Middle frontal gyrus (tissue), 1 donor: ENCODE results near the gene GALNT7.
"Not testable (repeated sequence)": the region's sequence is repeated elsewhere in the genome, so short reads cannot be mapped to it uniquely, and the experiment has no call there.

ENCODE experiments used
- DNase-seq: peaks from one replicate; pipeline ENCODE4 v3.0.0-alpha.2; 2015; ENCODE audit warnings: low spot score; ENCODE audit errors: extremely low spot score

GALNT7 gene

DNA sequence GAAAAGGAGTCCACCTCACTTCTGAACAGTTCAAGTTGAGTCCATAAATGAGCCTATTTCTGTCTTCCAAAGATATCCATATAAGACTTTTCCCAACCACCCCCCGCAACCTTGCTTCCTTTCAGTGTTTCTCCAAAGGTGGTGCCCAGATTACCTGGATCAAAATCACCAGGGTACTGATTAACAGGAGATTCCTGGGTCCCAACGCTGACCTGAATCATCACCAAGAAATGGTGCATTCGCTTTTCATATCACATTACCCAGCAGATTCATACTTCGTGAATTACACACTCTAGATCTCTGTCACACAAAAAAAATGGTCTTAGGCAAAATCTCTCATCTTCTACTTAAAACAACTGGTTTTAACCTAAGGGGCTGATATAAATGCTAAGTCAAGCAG is 2.1 kb upstream of the GALNT7 start:
- no peak for DNase-seq

DNA sequence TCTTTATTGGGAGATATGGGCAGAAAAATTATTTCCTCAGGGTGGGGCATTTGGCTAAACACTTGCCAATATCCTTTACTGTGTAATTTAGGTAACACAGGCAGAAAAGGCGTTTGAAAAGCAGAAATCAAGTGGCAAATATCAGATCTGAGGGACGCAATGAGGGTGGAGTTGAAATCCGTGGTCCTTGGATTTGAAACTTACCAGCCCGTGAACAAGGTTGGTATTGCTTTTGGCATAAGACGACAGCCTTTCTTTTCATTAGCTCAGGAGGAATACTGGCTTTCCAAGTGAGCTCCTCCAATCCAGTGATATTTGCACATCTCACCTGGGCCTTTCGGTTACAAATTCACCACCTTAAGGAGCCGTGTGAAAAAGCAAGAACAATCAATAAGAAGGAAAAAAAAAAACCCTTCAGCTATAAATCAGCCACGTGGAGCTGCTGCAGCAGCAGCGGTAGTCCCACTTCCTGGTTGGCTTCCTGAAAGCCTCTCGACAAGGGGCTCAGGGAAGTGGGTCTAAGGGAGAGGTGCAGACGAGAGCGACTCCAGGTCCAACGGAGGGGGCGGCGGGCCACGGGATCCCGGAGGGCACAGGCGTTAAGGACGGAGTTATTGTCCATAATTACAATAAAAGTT is 734 bp upstream of the GALNT7 start:
- DNase-seq, result no peak

DNA sequence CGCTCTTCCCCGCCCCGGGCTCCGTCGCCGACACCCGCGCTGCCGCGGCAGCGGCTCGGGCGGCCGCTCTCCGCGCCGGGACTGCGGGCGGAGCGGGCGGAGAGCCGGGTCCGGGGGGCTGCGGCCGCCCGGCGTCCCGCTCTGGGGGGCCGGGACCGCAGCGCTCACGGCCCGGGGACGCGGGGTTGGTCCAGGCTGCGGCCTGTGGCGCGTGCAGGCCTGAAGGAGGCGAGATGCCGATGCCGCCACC is 492 bp downstream of the GALNT7 start:
- no peak for DNase-seq

DNA sequence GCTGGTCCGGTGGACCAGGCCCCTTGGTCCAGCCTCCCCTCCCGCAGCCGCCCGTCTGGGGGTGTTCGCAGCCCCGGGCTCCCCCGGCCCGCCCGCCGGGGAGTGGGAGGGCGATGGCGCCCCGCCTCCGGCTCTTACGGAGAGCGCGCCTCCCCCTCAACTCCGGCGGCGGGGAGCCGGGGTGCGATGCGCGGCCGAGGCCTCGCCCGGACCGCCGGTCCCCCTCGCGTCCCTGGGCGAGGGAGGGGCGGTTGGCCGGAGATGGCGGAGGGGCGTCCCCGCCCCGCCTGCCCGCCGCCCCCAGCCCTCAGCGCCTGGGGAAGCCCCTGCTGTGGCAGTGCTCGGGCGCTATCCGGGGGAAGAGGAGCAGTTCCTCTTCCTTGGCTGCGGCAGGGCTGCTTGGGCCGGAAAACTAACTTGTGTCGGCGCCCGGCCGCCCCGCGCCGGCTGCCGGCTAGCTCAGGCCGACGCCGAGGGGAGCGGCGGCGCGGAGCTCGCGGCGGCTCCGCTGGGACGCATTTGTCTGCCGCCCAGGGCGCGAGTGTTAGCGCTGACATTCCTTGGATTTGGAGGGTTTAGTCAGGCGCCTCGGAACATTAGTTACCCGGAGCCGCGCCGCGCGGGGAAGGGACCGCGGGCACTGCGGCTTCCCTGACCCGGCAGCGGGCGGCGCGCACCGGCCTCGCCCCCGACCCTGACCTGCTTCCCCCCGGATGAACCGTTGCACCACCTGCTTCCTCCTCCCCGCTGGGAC is 994 bp downstream of the GALNT7 start:
- DNase-seq, result no peak

DNA sequence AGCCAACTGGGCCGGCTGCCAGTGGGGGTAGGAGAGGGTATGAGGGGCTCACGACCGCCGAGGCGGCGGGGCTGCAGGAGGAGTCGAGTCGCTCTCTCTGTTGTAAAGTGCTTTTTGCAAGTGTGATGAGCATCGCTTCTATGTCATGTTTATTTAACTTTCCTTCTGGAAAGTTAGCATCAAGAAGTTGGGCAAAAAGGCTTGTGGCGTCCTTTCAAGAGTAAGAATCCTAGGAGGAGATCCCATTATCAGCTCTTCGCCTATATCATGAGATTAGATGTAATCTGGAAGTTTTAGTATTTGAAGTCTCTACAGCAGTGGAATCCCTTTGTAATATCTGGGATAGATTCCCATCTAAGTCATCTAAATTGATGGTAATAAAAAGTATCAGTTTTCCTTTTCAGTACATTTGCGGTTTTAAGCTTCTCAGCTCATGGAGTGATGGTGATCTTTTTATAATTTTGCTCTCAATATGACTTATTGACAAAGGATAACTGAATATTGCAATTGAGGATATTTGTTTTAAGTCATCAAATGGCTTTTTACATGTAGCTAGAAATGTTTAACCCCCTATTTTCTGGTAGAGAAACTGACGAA is 1.7 kb downstream of the GALNT7 start:
- no peak for DNase-seq

DNA sequence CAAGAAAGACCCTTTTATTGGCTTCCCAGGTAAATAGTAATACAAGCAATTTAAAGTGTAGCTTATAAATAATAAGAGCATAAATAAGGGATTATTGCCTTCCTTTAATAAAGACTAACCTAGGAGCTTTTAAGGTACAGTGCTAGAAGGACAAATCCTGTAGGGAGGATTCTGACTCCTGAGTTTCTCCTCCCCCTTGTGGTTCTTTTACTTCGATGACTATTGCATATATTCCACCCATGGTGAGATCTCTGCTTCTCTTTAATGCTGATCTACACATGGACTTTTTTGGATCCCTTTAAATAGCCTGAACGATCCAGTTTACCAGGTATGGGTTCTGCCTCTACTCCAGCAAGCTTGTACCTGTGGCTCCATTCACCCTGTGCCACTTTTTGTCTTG is 2.5 kb downstream of the GALNT7 start:
- no peak for DNase-seq

DNA sequence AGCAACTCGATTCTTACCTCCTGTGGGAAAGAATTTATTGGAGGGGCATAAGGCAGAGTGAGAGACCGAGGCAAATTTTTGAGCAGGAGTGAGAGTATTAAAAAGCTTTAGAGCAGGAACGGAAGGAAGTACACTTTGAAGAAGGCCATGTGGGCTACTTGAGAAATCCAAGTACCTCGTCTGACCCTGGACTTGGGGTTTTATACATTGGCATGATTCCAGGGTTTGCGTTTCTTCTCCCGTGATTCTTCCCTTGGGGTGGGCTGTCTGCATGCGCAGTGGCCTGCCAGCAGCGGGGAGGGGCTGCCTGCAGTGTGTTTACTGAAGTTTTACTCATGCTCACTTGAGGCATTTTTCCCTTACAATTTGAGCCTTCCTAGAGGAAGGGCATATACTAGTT is 3.4 kb downstream of the GALNT7 start:
- no peak for DNase-seq

DNA sequence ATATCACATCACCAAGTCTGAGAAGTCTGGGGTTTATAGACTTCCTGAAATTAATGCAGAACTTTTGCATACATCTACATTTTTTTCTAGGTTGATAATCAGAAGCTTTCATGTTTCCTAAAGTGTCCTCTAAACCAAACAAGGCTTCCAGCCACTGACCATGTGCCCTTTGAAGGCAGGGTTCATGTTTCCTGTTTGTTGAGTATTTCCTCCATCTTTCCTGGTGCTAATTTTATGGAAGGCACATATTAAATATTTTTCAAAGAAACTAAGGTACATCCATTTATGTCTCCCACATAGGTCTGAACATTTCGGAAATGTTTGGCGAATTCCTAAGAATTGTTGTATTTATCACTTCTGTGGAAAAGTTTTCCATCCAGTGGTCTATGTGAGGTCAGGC is 5.6 kb downstream of the GALNT7 start:
- DNase-seq, result no peak

DNA sequence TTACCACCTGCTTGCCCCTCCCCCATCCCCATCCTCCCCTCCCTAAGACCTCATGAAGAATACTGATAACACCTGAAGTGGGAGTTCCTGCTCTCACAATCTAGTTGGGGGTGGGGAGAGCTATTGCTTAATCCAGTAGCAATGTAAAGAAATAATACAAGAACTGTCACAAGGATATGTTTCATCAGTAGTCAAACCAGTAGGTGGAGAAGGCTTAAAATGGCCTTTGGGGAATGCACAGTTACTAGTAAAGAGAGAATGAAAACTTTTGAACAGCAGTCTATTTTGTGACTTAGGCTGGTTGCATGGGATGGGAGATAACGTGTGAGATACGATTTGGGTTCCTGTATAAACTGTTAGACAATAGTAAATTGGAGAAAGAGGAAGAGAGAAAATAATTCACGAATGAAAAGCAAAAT is 6.0 kb downstream of the GALNT7 start:
- DNase-seq, result no peak

DNA sequence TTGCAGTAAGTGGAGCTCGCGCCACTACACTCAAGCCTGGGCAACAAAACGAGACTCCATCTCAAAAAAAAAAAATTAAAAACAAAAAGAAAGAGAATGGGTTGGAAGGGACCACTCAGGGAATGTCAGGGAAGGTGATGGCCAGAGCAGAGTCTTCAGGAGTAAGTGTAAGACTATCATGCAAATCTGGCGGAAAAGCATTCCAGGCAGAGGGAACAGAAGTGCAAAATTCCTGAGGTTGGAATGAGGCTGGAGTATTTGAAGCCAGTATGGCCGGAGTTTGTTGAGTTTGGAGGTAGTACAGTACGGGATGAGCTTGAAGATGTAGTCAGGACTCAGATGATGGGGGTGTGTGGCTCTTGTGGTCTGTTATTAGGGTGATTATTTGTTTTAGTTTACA is 7.4 kb downstream of the GALNT7 start:
- no peak for DNase-seq

DNA sequence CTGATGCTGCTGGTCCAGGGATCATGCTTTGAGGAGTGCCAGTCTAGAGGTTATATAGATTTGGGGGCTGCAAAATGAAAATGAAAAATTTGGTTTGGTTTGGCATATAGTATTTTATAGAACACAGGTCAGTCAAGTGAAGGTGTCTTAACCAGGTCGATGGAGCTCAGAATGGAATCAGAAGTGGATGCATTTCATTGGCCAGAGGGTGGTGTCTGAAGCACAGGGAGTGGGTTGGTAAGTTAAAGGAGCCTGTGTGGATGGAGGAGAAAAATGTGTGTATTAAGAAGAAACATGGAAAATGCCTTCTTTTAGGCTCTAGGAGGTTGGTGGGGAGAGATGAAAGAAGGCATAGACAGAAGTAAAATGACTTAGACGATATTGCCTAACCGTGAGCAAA is 8.6 kb downstream of the GALNT7 start:
- DNase-seq, result no peak

DNA sequence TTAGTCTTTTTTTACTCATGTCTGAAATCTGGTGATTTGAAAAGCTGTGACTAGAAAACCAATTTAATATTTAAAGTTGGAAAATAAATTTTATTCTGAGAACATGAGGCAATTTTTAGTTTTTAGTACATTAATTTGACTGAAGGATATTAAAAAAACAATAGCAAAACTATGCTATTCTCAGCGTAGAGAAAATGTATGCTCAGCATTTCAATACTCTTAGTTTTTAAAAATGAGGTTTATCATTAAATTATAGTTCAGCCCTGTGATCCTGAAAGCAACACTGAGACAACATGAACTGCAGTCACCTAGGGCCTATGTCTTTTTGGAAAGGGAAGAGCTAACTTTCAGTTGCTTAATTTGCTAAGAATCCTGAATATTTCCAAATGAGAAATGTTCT is 9.5 kb downstream of the GALNT7 start:
- DNase-seq, result no peak

DNA sequence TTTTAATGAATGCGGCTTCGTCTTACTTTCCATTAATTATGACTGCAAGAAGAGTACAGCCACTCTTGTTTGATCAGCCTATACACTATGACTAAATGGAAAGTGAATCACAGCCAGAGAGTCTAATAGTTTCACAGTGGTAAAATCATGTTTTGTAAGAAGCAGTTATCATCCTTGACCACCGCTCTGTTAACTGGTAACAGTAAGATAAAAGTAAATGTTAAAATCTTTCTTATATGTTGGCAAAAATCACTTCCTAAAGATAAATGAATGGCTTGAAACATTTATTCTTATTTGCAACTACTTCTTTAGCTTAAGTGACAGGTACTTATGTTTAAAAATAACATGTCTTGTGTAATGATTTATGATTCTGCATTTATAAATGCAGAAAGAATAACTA is 13.2 kb downstream of the GALNT7 start:
- no peak for DNase-seq

DNA sequence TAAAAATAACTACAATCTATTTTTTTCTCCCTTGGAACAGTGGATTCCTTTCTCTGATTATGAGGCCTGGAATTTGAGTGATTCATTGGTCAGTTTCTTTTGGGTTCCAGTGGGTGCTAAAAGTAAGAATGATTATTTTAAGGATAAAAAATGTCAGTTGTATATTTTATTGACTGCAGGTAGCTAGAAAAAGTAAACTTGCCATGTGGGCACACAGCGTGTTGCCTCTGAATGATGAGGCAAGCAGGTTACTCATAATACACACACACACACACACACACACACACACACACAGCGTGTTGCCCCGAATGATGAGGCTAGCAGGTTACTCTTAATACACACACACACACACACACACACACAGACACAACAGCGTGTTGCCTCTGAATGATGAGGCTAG is 13.8 kb downstream of the GALNT7 start:
- DNase-seq, result no peak

DNA sequence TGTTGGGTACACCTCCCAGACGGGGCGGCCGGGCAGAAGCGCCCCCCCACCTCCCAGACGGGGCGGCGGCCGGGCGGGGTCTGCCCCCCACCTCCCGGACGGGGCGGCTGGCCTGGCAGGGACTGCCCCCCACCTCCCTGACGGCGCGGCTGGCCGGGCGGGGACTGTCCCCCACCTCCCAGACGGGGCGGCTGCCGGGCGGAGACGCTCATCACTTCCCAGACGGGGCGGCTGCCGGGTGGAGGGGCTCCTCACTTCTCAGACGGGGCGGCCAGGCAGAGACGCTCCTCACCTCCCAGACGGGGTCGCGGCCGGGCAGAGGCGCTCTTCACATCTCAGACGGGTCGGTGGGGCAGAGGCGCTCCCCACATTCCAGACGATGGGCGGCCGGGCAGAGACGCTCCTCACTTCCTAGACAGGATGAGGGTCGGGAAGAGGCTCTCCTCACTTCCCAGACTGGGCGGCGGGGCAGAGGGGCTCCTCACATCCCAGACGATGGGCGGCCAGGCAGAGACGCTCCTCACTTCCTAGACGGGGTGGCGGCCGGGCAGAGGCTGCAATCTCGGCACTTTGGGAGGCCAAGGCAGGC is 15.1 kb downstream of the GALNT7 start:
- DNase-seq, result not testable (repeated sequence)

DNA sequence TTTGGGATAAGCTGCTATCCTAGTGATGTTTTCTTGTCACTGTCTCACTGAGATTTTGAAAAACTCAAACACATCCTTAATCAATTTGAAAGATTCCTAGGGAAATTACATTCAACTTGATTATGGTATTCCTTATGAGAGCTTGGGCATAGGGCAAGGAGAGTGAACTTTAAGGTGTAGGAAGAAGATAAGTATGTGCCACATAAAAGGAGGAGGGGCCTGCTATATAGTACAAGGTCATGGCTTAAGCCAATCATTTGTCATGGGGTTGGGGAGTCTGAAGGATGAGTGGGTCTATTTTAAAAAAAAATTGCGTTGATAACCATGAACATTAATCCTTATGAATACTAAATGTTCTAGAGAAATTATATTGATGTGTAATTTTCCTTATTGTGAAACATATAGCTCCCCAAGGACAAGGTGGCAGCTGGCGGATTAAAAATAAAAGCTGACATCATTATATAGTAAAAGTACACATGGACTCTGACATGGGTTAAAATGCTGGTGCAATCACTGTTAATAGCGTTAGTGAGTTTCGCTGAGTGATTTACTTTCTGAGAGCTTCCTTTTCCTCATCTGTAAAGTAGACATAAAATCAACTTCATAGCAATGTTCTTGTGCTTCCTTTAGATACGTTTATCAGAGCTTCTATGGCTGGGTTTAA is 17.4 kb downstream of the GALNT7 start:
- no peak for DNase-seq

DNA sequence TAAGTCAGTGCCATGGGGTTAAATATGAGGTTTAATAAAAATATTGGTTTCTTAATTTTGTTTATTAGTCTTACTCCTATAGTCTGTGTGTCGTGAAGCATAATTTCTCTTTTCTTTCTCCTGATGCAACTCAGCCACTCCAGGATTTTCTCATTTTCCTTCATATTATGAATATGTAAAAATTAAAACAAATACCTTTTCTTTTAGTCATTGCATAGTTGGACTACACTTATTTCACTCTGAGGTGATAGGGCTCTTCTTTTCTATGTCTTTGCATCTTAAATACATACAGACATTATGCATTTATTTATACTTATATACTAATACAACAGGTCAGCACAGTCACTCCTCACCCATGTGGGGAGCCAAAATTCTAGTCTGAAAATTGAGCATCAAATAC is 19.1 kb downstream of the GALNT7 start:
- DNase-seq, result no peak

DNA sequence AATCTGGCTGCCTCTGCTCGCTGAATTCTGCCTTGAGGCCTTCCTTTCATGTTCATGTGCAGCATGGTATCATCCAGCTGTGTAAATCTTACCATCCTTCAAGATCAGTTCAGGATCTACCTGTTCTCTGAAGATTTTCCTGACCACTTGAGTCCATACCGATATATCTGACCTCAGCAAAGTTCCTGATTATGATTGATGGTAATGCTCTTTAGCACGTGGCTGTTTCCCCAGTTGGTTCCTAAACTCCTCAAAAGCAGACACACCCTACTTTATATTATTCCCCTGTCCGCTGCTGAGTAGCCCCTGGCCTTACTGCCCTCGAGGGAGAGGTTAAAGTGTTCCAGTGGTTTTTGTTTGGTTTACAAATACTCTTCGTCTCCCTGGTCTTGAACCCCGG is 20.0 kb downstream of the GALNT7 start:
- DNase-seq, result no peak

DNA sequence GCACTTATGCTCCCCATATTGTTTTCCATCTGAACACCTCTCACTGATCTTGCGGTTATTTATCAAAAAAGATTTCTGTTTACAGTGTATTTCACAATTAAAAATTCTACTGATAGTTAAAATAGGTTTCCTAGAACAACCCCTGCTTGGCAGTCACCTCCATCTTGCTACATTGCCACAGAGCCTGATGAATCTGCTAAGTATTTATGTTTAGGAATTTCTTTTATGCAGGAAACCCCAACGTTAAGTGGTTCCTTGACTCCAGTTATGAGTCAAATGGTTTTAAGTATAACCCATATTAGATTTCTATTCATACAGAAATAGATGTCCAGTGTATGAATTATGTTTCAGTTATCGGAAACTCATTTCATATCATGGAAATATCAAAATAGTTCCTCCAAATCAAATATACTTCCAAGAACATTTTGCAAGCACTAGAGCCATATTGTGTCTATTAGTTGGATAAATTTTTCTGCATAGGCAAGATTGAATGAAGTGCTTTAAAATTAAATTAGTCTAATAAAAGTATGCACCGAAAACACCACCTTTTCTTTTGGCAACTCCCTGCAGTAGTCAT is 20.6 kb downstream of the GALNT7 start:
- no peak for DNase-seq

DNA sequence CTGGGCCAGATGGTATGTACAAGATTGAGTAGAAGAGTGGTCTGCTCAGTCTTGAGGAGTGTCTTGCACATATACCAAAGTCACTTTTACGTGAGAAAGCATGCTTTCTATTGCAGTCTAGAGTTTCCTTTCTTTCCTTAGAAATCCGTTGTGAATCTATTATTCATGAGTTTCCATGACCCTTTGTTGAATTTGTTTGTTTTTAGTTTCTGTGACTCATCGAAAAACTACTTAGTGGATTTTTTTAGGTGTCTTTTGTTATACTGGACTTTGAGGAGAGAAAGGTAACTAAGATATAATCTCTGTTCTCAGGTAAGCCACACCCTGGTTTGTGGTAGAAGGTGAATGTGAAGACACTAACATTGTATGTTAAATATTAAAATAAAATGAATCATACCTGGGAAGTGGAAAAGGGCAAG is 23.0 kb downstream of the GALNT7 start:
- DNase-seq, result no peak

DNA sequence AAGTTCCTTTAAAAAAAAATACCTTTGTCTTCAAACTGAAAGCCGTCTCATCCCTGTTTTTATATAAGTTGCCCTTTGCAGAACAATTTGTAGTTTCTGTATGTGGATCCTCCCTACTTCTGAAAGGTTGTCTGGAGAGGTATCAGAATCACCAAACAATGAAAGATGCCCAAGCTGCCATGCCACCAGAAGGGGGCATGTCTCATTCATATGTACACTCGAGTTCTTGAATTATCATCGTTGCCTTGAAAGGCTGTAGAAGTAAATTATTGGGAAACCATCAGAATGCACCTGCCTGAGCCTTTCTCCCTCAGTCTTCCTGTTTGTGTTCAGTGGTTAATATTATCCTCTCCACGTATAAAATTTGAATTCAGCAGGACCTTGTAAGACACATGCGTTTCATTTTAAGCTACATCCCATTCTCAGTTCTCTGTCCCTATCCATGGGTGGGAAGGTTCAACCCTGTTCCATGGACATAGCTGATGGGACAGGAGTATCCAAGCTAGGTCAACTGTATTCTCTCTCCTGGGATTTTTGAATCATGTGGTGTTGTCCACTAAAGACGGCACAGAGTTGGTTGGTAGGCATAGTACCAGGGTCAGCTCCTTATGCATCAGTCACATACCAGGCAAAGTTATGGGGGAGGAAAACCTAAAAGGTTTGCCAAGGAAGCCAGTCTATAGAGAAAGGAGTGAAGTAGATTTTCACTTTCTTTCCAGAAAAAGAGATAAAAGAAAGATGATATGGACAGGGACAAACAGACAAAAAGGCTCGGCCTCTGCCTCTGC is 24.0 kb downstream of the GALNT7 start:
- DNase-seq, result no peak
